NCI-H1436 (cell line): ENCODE data around the gene NAV2.
"Not testable (repeated sequence)": the region's sequence is repeated elsewhere in the genome, so short reads cannot be mapped to it uniquely, and the experiment has no call there.

Experiments used
- DNase-seq: peaks from one replicate; lab custom pipeline; 2025; lab: John Stamatoyannopoulos, UW

NAV2 gene

GRCh38 chr11:20120134-20120925, 407.7 kb downstream of the NAV2 start:
- DNase-seq: no peak

GRCh38 chr11:20122131-20122530, 409.5 kb downstream of the NAV2 start:
- no peak for DNase-seq

GRCh38 chr11:20125927-20126326, 413.3 kb downstream of the NAV2 start:
- no peak for DNase-seq

- DNase-seq: no peak
Measured at GRCh38 chr11:20126724-20127123, 414.1 kb downstream of the NAV2 start.

GRCh38 chr11:20127671-20128527, 415.3 kb downstream of the NAV2 start:
- peak; percentile 70 for DNase-seq

- DNase-seq: not testable (repeated sequence)
Measured at GRCh38 chr11:20128528-20128825, 415.8 kb downstream of the NAV2 start.

GRCh38 chr11:20129665-20130064, 417.0 kb downstream of the NAV2 start:
- DNase-seq: no peak

GRCh38 chr11:20131788-20132666, 419.4 kb downstream of the NAV2 start:
- no peak for DNase-seq

GRCh38 chr11:20132667-20133039, 420.0 kb downstream of the NAV2 start:
- DNase-seq: no peak

GRCh38 chr11:20134991-20135736, 422.5 kb downstream of the NAV2 start:
- no peak for DNase-seq

- DNase-seq: no peak
Measured at GRCh38 chr11:20137637-20138036, 425.0 kb downstream of the NAV2 start.

GRCh38 chr11:20138707-20139106, 426.1 kb downstream of the NAV2 start:
- no peak for DNase-seq

- no peak for DNase-seq
Measured at GRCh38 chr11:20154381-20154780, 441.7 kb downstream of the NAV2 start.

GRCh38 chr11:20155683-20156279, 443.1 kb downstream of the NAV2 start:
- DNase-seq: no peak

GRCh38 chr11:20156280-20156875, 443.7 kb downstream of the NAV2 start:
- peak; percentile 86 for DNase-seq

GRCh38 chr11:20156876-20157613, 444.4 kb downstream of the NAV2 start:
- DNase-seq: no peak

- no peak for DNase-seq
Measured at GRCh38 chr11:20157728-20158127, 445.1 kb downstream of the NAV2 start.

GRCh38 chr11:20158597-20159257, 446.1 kb downstream of the NAV2 start:
- DNase-seq: no peak
